ENCODE measurements around the gene TBC1D16. TPM values are rescaled to one million over a fixed set of nuclear protein-coding genes. Genes with fewer than 3 reads are reported as not detected.

Gene TBC1D16
- total and polyA plus RNA-seq, 12 donors = 4.8 to 23.3 (median 17.0) TPM

DNA sequence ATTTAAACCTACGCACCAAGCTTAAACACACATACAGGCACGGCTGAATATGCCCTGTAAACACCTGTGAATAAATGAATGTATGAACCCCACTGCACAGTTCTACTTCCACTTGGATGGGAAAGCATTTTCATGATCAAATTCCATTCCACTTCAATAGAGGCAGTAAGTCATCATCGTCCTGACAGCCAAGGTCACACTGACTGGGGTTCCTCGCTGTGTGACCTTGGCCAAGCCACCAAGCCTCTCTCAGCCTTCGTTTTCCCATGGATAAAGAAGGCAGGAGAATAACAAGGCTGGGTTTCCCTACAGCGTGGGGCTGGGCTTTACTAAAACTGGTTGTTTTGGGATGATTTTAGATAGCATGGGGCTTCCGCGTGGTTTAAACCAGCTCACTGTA is 82.8 kb downstream of the TBC1D16 start:
- intact Hi-C loops (cut with DNase I) = loop anchor here in 1 of 10 donors (10.0 kb wide), 1 partner anchor 88 kb away; no protein-coding TSS in a partner anchor
- Histone ChIP-seq H3K27ac (no peak overlapping the region), H3K4me3 (no peak overlapping the region), H3K27me3 (no peaks in the 10 kb centered on the region), H3K36me3 (peaks cover 0 to 25% (median 6%) of the 10 kb centered on the region in 9 donors), H3K9me3 (no peaks in the 10 kb centered on the region), H3K4me1 (peaks cover 3 to 25% (median 18%) of the 10 kb centered on the region in 9 donors)
- WGBS, 2 donors = 86 to 91% methylated on average over 8 of the region's 8 CpGs
- DNase-seq = no peak
- TF ChIP-seq, protein P1, sequence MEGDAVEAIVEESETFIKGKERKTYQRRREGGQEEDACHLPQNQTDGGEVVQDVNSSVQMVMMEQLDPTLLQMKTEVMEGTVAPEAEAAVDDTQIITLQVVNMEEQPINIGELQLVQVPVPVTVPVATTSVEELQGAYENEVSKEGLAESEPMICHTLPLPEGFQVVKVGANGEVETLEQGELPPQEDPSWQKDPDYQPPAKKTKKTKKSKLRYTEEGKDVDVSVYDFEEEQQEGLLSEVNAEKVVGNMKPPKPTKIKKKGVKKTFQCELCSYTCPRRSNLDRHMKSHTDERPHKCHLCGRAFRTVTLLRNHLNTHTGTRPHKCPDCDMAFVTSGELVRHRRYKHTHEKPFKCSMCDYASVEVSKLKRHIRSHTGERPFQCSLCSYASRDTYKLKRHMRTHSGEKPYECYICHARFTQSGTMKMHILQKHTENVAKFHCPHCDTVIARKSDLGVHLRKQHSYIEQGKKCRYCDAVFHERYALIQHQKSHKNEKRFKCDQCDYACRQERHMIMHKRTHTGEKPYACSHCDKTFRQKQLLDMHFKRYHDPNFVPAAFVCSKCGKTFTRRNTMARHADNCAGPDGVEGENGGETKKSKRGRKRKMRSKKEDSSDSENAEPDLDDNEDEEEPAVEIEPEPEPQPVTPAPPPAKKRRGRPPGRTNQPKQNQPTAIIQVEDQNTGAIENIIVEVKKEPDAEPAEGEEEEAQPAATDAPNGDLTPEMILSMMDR (IDR thresholded peaks at IDR 0.05) = no peak
- no peak for ATAC-seq

DNA sequence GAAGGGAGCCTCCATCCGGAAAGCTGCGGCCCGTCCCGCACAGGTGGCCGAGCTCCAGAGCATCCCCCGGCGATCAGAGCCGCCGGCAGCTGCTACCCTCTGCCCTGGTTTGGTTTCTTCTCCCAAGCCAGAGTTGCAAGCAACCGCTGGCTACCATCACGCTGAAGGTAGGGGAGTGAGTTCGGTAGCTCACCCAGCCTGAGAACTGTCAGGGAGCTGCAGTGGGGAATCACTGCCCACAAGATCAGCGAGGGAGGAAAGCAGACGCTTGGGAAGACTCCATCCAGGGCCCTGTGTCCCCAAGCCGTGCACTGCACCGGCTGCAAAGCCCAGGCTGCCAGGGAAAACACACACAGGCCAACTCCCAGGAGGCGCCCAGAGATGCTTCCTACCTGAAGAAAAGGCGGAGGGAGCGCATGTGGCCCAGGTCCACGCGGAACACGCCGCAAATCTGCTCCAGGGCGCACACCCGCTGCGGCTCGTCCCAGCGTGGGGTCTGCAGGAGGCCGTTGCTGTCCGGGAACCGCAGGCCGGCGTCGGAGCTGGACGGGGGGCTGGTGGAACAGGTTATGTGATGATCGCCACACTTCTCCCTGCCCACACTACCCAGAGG is 83.3 kb downstream of the TBC1D16 start:
- peaks cover 3 to 25% (median 18%) of the 10 kb centered on the region in 9 donors for H3K4me1 ChIP-seq
- H3K36me3 ChIP-seq = peaks cover 0 to 29% (median 9%) of the 10 kb centered on the region in 9 donors
- intact Hi-C loops (cut with DNase I) = loop anchor here in 1 of 10 donors (10.0 kb wide), 1 partner anchor 88 kb away; no protein-coding TSS in a partner anchor
- H3K4me3 ChIP-seq = peak overlapping the region in 5 of 10 donors; percentile 16 to 41 (median 23)
- H3K27ac ChIP-seq = peak overlapping the region in 2 of 10 donors; percentile 44 to 69
- H3K27me3 ChIP-seq = no peaks in the 10 kb centered on the region
- 69 to 78% methylated on average over 36 of the region's 36 CpGs for WGBS, 2 donors
- ATAC-seq (peak in 6 of 8 donors; percentile 9 to 38 (median 16)), DNase-seq (no peak)
- H3K9me3 ChIP-seq = no peaks in the 10 kb centered on the region
- TF ChIP-seq, protein P1 (IDR thresholded peaks at IDR 0.05) = no peak

DNA sequence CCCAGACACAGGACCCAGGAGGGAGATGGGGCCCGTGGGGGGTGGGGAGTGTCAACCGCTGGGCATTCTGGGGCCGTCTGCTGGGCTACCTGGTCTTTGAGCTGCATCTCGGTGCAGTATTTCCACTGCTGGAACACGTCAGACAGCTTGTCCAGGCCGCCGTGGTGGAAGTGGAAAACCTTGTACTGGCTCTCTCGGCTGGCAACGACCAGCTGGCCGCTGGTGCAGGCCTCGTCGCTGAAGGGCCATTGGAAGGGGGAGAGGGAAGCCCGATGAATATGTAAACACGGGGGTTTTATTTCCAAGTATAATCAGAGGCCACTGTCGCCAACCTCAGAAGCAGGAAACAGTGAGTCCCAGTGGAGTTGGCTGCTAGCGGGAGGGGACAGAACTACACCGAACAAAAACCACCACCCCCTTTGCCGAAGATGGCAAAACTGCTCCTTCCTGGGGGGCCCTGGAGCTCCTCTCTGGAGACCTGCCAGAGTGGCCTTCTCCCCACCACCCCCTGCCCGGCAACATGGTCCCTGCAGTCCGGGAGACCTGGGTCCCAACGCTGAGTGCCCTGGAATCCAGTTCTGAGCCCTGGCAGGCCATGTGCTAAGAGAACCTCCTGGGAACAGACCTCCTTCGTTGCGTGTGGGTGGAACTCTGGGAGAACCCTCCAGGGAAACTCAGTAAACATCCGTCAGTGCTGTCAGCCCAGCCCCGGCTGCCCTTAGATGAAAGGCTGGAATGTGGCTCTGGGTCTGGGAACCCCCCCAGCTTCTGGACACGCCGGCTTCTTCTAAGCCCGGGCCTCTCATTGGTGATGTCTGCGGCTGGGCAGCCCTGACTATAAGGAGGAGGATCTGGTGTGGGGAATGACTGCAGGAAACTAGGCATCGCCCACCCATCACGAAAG is 84.1 kb downstream of the TBC1D16 start:
- peak overlapping the region in 6 of 10 donors; percentile 16 to 41 (median 24) for H3K4me3 ChIP-seq
- TF ChIP-seq, protein P1 (IDR thresholded peaks at IDR 0.05) = no peak
- H3K36me3 ChIP-seq = peaks cover 0 to 37% (median 12%) of the 10 kb centered on the region in 9 donors
- H3K27ac ChIP-seq = peak overlapping the region in 6 of 10 donors; percentile 5 to 69 (median 40)
- DNase-seq (peak; percentile 51 to 55), ATAC-seq (peak; percentile 62 to 88 (median 77))
- H3K9me3 ChIP-seq = no peaks in the 10 kb centered on the region
- H3K4me1 ChIP-seq = peaks cover 3 to 25% (median 18%) of the 10 kb centered on the region in 9 donors
- intact Hi-C loops (cut with DNase I) = loop anchor here in 1 of 10 donors (10.0 kb wide), 1 partner anchor 87 kb away; no protein-coding TSS in a partner anchor
- WGBS, 2 donors = 41 to 51% methylated on average over 31 of the region's 31 CpGs
- H3K27me3 ChIP-seq = no peaks in the 10 kb centered on the region

DNA sequence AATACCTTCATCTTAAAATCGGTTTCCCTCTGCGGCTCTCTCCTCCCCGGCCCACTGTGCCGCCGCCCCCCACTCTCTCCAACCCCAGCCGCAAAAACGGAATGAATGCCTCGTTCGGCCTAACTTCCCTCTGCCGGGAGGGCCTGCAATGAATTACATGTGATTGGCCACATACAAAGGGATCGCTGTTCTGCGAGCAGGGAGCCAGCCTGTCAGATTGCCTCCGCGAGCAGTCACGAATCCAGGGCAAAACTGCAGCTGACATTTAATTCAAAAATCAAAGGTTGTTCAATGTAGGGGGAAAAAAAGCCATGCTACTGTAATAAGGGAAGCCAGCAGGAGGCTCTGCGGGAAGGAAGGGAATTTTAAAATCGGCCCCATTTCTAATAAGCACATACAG is 84.9 kb downstream of the TBC1D16 start:
- no peaks in the 10 kb centered on the region for H3K27me3 ChIP-seq
- H3K9me3 ChIP-seq = no peaks in the 10 kb centered on the region
- no peak overlapping the region for H3K4me3 ChIP-seq
- WGBS, 2 donors = 88 to 91% methylated on average over 17 of the region's 17 CpGs
- no peak for ATAC-seq
- H3K36me3 ChIP-seq = peaks cover 0 to 39% (median 12%) of the 10 kb centered on the region in 9 donors
- H3K4me1 ChIP-seq = peaks cover 3 to 25% (median 18%) of the 10 kb centered on the region in 9 donors
- DNase-seq = no peak
- TF ChIP-seq, protein P1 (IDR thresholded peaks at IDR 0.05) = no peak
- H3K27ac ChIP-seq = peak overlapping the region in 1 of 10 donors; percentile 43
- intact Hi-C loops (cut with DNase I) = loop anchor here in 1 of 10 donors (10.0 kb wide), 1 partner anchor 86 kb away; no protein-coding TSS in a partner anchor
